Osteoblast (primary cell): ENCODE results near the gene CNGA3. TPM values are rescaled to one million over a fixed set of nuclear protein-coding genes. Genes with fewer than 3 reads are reported as not detected.

Experiments
- DNase-seq: peaks from one replicate; pipeline ENCODE4 v3.0.0; 2011; ENCODE audit warnings: low spot score, mixed read lengths; ENCODE audit not compliant: insufficient read length; ENCODE audit errors: missing footprints
- H2AFZ ChIP-seq: 2 replicates; pipeline ENCODE4 v1.6.0; 2011; ENCODE audit warnings: mild to moderate bottlenecking, low read length
- H3K27ac ChIP-seq: 2 replicates; pipeline ENCODE4 v1.5.1; 2011; ENCODE audit warnings: mild to moderate bottlenecking, low read depth, low read length, moderate library complexity
- H3K27me3 ChIP-seq: 2 replicates; pipeline ENCODE4 v1.6.0; 2012; ENCODE audit warnings: mild to moderate bottlenecking, control low read depth, inconsistent platforms, low read length, moderate library complexity; ENCODE audit not compliant: insufficient read depth
- H3K36me3 ChIP-seq: 2 replicates; pipeline ENCODE4 v1.5.1; 2011; ENCODE audit warnings: mild to moderate bottlenecking, low read length, control low read depth, moderate library complexity; ENCODE audit not compliant: insufficient read depth
- H3K4me1 ChIP-seq: 2 replicates; pipeline ENCODE4 v1.5.1; 2011; ENCODE audit warnings: mild to moderate bottlenecking, low read length, control low read depth, moderate library complexity; ENCODE audit not compliant: insufficient read depth
- H3K4me2 ChIP-seq: 2 replicates; pipeline ENCODE4 v1.6.0; 2011; ENCODE audit warnings: mild to moderate bottlenecking, low read length; ENCODE audit not compliant: insufficient read depth
- H3K4me3 ChIP-seq: fragments of 200-600 bp; sonication (generic); 3 replicates; pipeline ENCODE4 v1.5.1; 2012; ENCODE audit warnings: mild to moderate bottlenecking, low read length, inconsistent platforms; ENCODE audit not compliant: insufficient read depth
- H3K79me2 ChIP-seq: 2 replicates; pipeline ENCODE4 v1.6.0; 2012; ENCODE audit warnings: mild to moderate bottlenecking, low read length, control low read depth, inconsistent platforms; ENCODE audit not compliant: insufficient read depth
- H3K9me3 ChIP-seq: 2 replicates; pipeline ENCODE4 v1.5.1; 2011; ENCODE audit warnings: low read depth, low read length, control low read depth
- H4K20me1 ChIP-seq: 2 replicates; pipeline ENCODE4 v1.6.0; 2012; ENCODE audit warnings: mild to moderate bottlenecking, low read length, control low read depth; ENCODE audit not compliant: insufficient read depth
- CTCF ChIP-seq: IDR thresholded peaks from 2 replicates; pipeline ENCODE4 v1.5.1; 2011; ENCODE audit warnings: mild to moderate bottlenecking, low read depth, low read length, moderate library complexity; ENCODE audit errors: extremely low read depth
- total RNA-seq: library from RNA; depleted of rRNA; stranded (reverse); fragments of >200 nt; gene quantifications from 2 replicates; pipeline ENCODE4 v1.2.3, GENCODE V29; 2012

The CNGA3 gene
- total RNA-seq, 1 donor, result 0.36 TPM

GRCh38 chr2:98327776-98328175 is 18.5 kb upstream of the CNGA3 start:
- Histone ChIP-seq H3K36me3 (no peaks in the 10 kb centered on the region), H3K9me3 (no peaks in the 10 kb centered on the region), H3K4me3 (no peak overlapping the region), H2AFZ (no peak overlapping the region), H3K27ac (no peak overlapping the region), H3K4me1 (no peaks in the 10 kb centered on the region), H3K79me2 (no peaks in the 10 kb centered on the region), H3K4me2 (no peak overlapping the region), H3K27me3 (no peaks in the 10 kb centered on the region), H4K20me1 (no peaks in the 10 kb centered on the region)
- no peak for TF ChIP-seq CTCF
- DNase-seq, result no peak

- no peak overlapping the region for H3K4me2 ChIP-seq
- peaks cover 13% of the 10 kb centered on the region for H3K4me1 ChIP-seq
- no peaks in the 10 kb centered on the region for H3K79me2 ChIP-seq
- no peak for TF ChIP-seq CTCF
- DNase-seq, result no peak
- H3K9me3 ChIP-seq, result no peaks in the 10 kb centered on the region
- no peak overlapping the region for H3K27ac ChIP-seq
- H4K20me1 ChIP-seq, result no peaks in the 10 kb centered on the region
- H2AFZ ChIP-seq, result no peak overlapping the region
- no peak overlapping the region for H3K4me3 ChIP-seq
- H3K27me3 ChIP-seq, result no peaks in the 10 kb centered on the region
- no peaks in the 10 kb centered on the region for H3K36me3 ChIP-seq
Measured at GRCh38 chr2:98329549-98329948, 16.7 kb upstream of the CNGA3 start.

- no peak overlapping the region for H2AFZ ChIP-seq
- no peaks in the 10 kb centered on the region for H3K9me3 ChIP-seq
- no peak overlapping the region for H3K27ac ChIP-seq
- H3K36me3 ChIP-seq, result no peaks in the 10 kb centered on the region
- H3K27me3 ChIP-seq, result no peaks in the 10 kb centered on the region
- no peaks in the 10 kb centered on the region for H4K20me1 ChIP-seq
- no peak for TF ChIP-seq CTCF
- no peak for DNase-seq
- H3K79me2 ChIP-seq, result no peaks in the 10 kb centered on the region
- peaks cover 20% of the 10 kb centered on the region for H3K4me1 ChIP-seq
- no peak overlapping the region for H3K4me3 ChIP-seq
- H3K4me2 ChIP-seq, result no peak overlapping the region
Measured at GRCh38 chr2:98332989-98333388, 13.3 kb upstream of the CNGA3 start.

GRCh38 chr2:98333922-98334321 is 12.3 kb upstream of the CNGA3 start:
- H4K20me1 ChIP-seq, result no peaks in the 10 kb centered on the region
- no peaks in the 10 kb centered on the region for H3K36me3 ChIP-seq
- peak overlapping the region; percentile 95 for H3K27ac ChIP-seq
- DNase-seq, result no peak
- peak overlapping the region; percentile 45 for H3K4me3 ChIP-seq
- H3K4me2 ChIP-seq, result peak overlapping the region; percentile 69
- TF ChIP-seq CTCF, result no peak
- peak overlapping the region; percentile 92 for H2AFZ ChIP-seq
- no peaks in the 10 kb centered on the region for H3K79me2 ChIP-seq
- H3K9me3 ChIP-seq, result no peaks in the 10 kb centered on the region
- H3K27me3 ChIP-seq, result no peaks in the 10 kb centered on the region
- H3K4me1 ChIP-seq, result peaks cover 20% of the 10 kb centered on the region
